K562 (cell line): ENCODE data around the gene KCNJ2. TPM values are rescaled to one million over a fixed set of nuclear protein-coding genes. Genes with fewer than 3 reads are reported as not detected.

ENCODE experiments used
- ATAC-seq: fragments of 200-7000 bp; cut with Tn5 transposase; 3 replicates; pipeline ENCODE4 v1.9.1; 2020; ENCODE audit warnings: moderate library complexity
- BruUV-seq: library from RNA; stranded (reverse); fragments of 400-500 nt; replicated peaks from 2 replicates; lab custom pipeline; 2021; lab: Mats Ljungman, UMichigan
- CTCF ChIA-PET: fragments of 300-600 bp; formaldehyde crosslinking; extraction: SDS; loops from one replicate; lab custom pipeline; 2021; ENCODE audit warnings: low intra/inter-chr PET ratio; lab: Yijun Ruan, JAX
- POLR2A ChIA-PET: fragments of 300-600, 350-650 bp; sonication (Branson Sonifier 250); formaldehyde crosslinking; extraction: SDS; loops from one replicate; lab custom pipeline; 2021; ENCODE audit warnings: antibody characterized with exemption, inconsistent platforms; lab: Yijun Ruan, JAX
- DNase-seq, 4 experiments: peaks; one replicate each; pipeline versions ENCODE4 v3.0.0 to v3.0.0-alpha.2; 2011 to 2018; ENCODE audit warnings: low spot score in 3 of 4, mixed read lengths in 3 of 4; ENCODE audit errors: extremely low read depth in 1 of 4
- FAIRE-seq: peaks from 2 replicates; lab custom pipeline; 2011; peaks lifted over from hg19 to GRCh38; lab: Jason Lieb, UNC
- H2AFZ ChIP-seq: 2 replicates; pipeline ENCODE4 v1.6.0; 2011; ENCODE audit warnings: low read depth, low read length, control low read depth, inconsistent platforms
- H3K27ac ChIP-seq: fragments of 200-600 bp; 3 replicates; pipeline ENCODE4 v1.8.0; 2011; ENCODE audit warnings: low read depth, mild to moderate bottlenecking, control low read depth, inconsistent platforms, low read length, moderate library complexity, mixed read lengths; ENCODE audit errors: extremely low read depth
- H3K27me3 ChIP-seq, 2 experiments: fragments of 300-600 bp in 1 of 2; 2 replicates in 1 of 2; 3 replicates in 1 of 2; pipeline versions ENCODE4 v1.6.0 to v1.8.0; 2011; ENCODE audit warnings: inconsistent platforms in 2 of 2, low read length in 2 of 2, mild to moderate bottlenecking in 1 of 2, mixed read lengths in 1 of 2, moderate library complexity in 1 of 2; ENCODE audit not compliant: control insufficient read depth in 2 of 2, insufficient read depth in 2 of 2
- H3K36me3 ChIP-seq: fragments of 300-600 bp; 3 replicates; pipeline ENCODE4 v1.8.0; 2011; ENCODE audit warnings: mild to moderate bottlenecking, low read length, inconsistent platforms; ENCODE audit not compliant: control insufficient read depth, insufficient read depth
- H3K4me1 ChIP-seq, 2 experiments: fragments of 200-600 bp in 1 of 2; replicated peaks in 1 of 2; 2 replicates in 1 of 2; 3 replicates in 1 of 2; pipeline versions ENCODE4 v1.5.1 to v1.8.0; 2011; ENCODE audit warnings: inconsistent platforms in 2 of 2, low read length in 2 of 2, mild to moderate bottlenecking in 1 of 2, mixed read lengths in 1 of 2, moderate library complexity in 1 of 2; ENCODE audit not compliant: control insufficient read depth in 2 of 2, insufficient read depth in 2 of 2
- H3K4me2 ChIP-seq: 2 replicates; pipeline ENCODE4 v1.6.1; 2011; ENCODE audit warnings: low read length, control low read depth, inconsistent platforms, mixed read lengths; ENCODE audit not compliant: insufficient read depth
- H3K4me3 ChIP-seq: fragments of 200-600 bp; sonication (generic), shearing (Covaris generic); 2 replicates; pipeline ENCODE4 v1.5.1; 2016; ENCODE audit warnings: control low read depth, inconsistent platforms
- H3K79me2 ChIP-seq: fragments of 200-600 bp; 3 replicates; pipeline ENCODE4 v1.8.0; 2011; ENCODE audit warnings: low read length, inconsistent platforms; ENCODE audit not compliant: control insufficient read depth, insufficient read depth
- H3K9ac ChIP-seq, 2 experiments: 2 replicates each; pipeline versions ENCODE4 v1.6.0 to v1.6.1; 2011; ENCODE audit warnings: low read depth in 2 of 2, low read length in 2 of 2, control low read depth in 1 of 2, inconsistent platforms in 1 of 2, mild to moderate bottlenecking in 1 of 2, mixed read lengths in 1 of 2; ENCODE audit not compliant: insufficient read depth in 1 of 2
- H3K9me1 ChIP-seq: one replicate; pipeline ENCODE4 v1.6.0; 2011; ENCODE audit warnings: inconsistent platforms, mild to moderate bottlenecking, low read length, moderate library complexity; ENCODE audit not compliant: control insufficient read depth, insufficient read depth
- H3K9me3 ChIP-seq: replicated peaks from 2 replicates; pipeline ENCODE4 v1.5.1; 2011; ENCODE audit warnings: low read depth, low read length, inconsistent platforms; ENCODE audit not compliant: control insufficient read depth, insufficient read depth
- H4K20me1 ChIP-seq: replicated peaks from 2 replicates; pipeline ENCODE4 v1.6.1; 2011; ENCODE audit warnings: low read length, inconsistent platforms, mixed read lengths; ENCODE audit not compliant: control insufficient read depth, insufficient read depth
- BMI1 ChIP-seq: fragments of 150-350 bp; IDR thresholded peaks from 2 replicates; pipeline ENCODE4 v1.6.1; 2014; ENCODE audit warnings: low read length
- C11orf30 ChIP-seq: fragments of 450-650 bp; IDR thresholded peaks from 2 replicates; pipeline ENCODE4 v1.6.1; 2016; ENCODE audit warnings: low read depth, mild to moderate bottlenecking
- CSDE1 ChIP-seq, 2 experiments: fragments of 450-650 bp; IDR thresholded peaks; 2 replicates each; pipeline ENCODE4 v1.6.1; 2016; ENCODE audit warnings: mild to moderate bottlenecking in 1 of 2
- E2F8 ChIP-seq: fragments of 450-650 bp; IDR thresholded peaks from 2 replicates; pipeline ENCODE4 v1.7.1; 2018; ENCODE audit warnings: mild to moderate bottlenecking, low read depth; ENCODE audit not compliant: partially characterized antibody
- GTF2A2 ChIP-seq: IDR thresholded peaks from 2 replicates; pipeline ENCODE4 v1.6.1; 2016; ENCODE audit warnings: mild to moderate bottlenecking, missing genetic modification characterization, missing compliant biosample characterization
- JUN ChIP-seq, 2 experiments: sonication (generic) in 1 of 2; formaldehyde crosslinking in 1 of 2; IDR thresholded peaks; 2 replicates each; pipeline versions ENCODE4 v1.6.1 to v1.8.0; 2012 to 2022; ENCODE audit warnings: borderline replicate concordance in 2 of 2, mild to moderate bottlenecking in 2 of 2, improper control_type of control experiment in 1 of 2, low read depth in 1 of 2, low read length in 1 of 2, missing genetic modification reagents in 1 of 2
- KLF10 ChIP-seq: fragments of 250-450 bp; sonication (Bioruptor Pico); IDR thresholded peaks from 2 replicates; pipeline ENCODE4 v1.6.1; 2021; ENCODE audit warnings: matching md5 sums
- NR2C1 ChIP-seq, 2 experiments: fragments of 450-650 bp; IDR thresholded peaks; 2 replicates each; pipeline ENCODE4 v1.6.1; 2017; ENCODE audit warnings: mild to moderate bottlenecking in 2 of 2, antibody characterized with exemption in 1 of 2, inconsistent platforms in 1 of 2, missing compliant biosample characterization in 1 of 2, missing genetic modification characterization in 1 of 2
- SRSF9 ChIP-seq: fragments of 200-400 bp; formaldehyde crosslinking; IDR thresholded peaks from 2 replicates; pipeline ENCODE4 v1.6.1; 2017; ENCODE audit warnings: low read depth, low read length, borderline replicate concordance
- VEZF1 ChIP-seq: fragments of 200-800 bp; sonication (Bioruptor generic); IDR thresholded peaks from 2 replicates; pipeline ENCODE4 v1.6.1; 2017; ENCODE audit warnings: missing genetic modification characterization, missing compliant biosample characterization
- ZNF232 ChIP-seq: sonication (generic); formaldehyde crosslinking; IDR thresholded peaks from 2 replicates; pipeline ENCODE4 v1.8.0; 2022; ENCODE audit warnings: mild to moderate bottlenecking, missing genetic modification reagents
- ZNF398 ChIP-seq: fragments of 250-450 bp; sonication (Bioruptor Pico); IDR thresholded peaks from 2 replicates; pipeline ENCODE4 v1.8.0; 2021; ENCODE audit warnings: moderate library complexity, mild to moderate bottlenecking, inconsistent platforms
- ZNF445 ChIP-seq: fragments of 250-450 bp; sonication (Bioruptor Pico); IDR thresholded peaks from 2 replicates; pipeline ENCODE4 v1.4.0; 2020; ENCODE audit warnings: low read depth, mild to moderate bottlenecking, moderate library complexity
- WGBS: fragments of 100-300 bp; shearing (Covaris generic); methylation state at CpG from one replicate; pipeline ENCODE4 v1.1.6; 2016; ENCODE audit warnings: low coverage, mixed read lengths; ENCODE audit not compliant: insufficient coverage; ENCODE audit errors: missing lambda C conversion rate; 5-methylcytosine and 5-hydroxymethylcytosine counted together
- in situ Hi-C: fragments of 300-500 bp; cut with MboI; formaldehyde crosslinking; loops from 4 replicates; pipeline ENCODE4 v1.15.0; 2018; ENCODE audit warnings: inconsistent platforms, mixed read lengths
- intact Hi-C: fragments of 100-400 bp; cut with micrococcal nuclease; formaldehyde crosslinking; loops from 2 replicates; pipeline ENCODE4 v1.14.2; 2022
- polyA plus RNA-seq, 8 experiments: library from polyadenylated mRNA; depleted of rRNA in 4 of 8; stranded (reverse) in 5 of 8; unstranded in 3 of 8; fragments of >200 nt; fragmentation: Nextera tagmentation in 2 of 8; fragmentation: Illumina TruSeq in 1 of 8; extraction: Ambion mirVana in 2 of 8; extraction: Trizol in 1 of 8; gene quantifications; 2 replicates each; pipeline versions ENCODE4 v1.2.1 to v1.2.3, GENCODE V29; 2011 to 2014; ENCODE audit warnings: inconsistent platforms in 1 of 8, missing spikeins in 1 of 8
- total RNA-seq, 7 experiments: library from RNA; depleted of rRNA in 6 of 7; stranded (reverse); fragments of >200 nt in 6 of 7; fragmentation: Illumina TruSeq in 2 of 7; extraction: Trizol in 2 of 7; gene quantifications; 2 replicates each; pipeline versions ENCODE4 v1.2.1 to v1.2.3, GENCODE V29; 2011 to 2021; ENCODE audit warnings: low replicate concordance in 1 of 7
- TF ChIP-seq, protein P1 (sequence below), 2 experiments: fragments of 450-650 bp; IDR thresholded peaks; 2 replicates each; pipeline ENCODE4 v1.6.1; 2016

KCNJ2 gene
- total and polyA plus RNA-seq, 9 of the 15 experiments (the other 6 are each of a cell fraction or from before 2014, with no cell fraction given): not detected

DNA sequence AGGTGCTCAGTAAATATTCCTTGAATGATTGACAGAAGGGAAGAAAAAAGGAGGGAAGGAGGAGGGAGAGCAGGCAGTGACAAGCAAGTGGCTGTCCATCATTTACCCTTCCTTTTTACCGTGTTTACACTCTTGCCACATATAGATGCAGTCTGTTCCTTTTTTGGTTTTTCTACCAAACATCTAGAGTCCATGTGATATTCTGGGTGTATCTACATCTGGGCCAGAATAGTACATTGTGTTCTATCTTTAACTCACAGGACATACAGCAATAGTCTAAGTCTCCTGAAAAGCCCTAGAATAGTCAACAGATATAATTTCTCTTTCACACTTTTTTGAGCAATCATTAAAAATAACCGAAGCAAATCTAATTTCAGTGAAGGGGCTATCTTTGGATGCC is 33.5 kb downstream of the KCNJ2 start (continued):
- TF ChIP-seq VEZF1: no peak
- TF ChIP-seq, protein P1, sequence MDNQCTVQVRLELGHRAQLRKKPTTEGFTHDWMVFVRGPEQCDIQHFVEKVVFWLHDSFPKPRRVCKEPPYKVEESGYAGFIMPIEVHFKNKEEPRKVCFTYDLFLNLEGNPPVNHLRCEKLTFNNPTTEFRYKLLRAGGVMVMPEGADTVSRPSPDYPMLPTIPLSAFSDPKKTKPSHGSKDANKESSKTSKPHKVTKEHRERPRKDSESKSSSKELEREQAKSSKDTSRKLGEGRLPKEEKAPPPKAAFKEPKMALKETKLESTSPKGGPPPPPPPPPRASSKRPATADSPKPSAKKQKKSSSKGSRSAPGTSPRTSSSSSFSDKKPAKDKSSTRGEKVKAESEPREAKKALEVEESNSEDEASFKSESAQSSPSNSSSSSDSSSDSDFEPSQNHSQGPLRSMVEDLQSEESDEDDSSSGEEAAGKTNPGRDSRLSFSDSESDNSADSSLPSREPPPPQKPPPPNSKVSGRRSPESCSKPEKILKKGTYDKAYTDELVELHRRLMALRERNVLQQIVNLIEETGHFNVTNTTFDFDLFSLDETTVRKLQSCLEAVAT (IDR thresholded peaks at IDR 0.05): no peak
- no peak for TF ChIP-seq BMI1
- no peak for TF ChIP-seq GTF2A2 (tag)
- TF ChIP-seq ZNF445 (CRISPR knock-in tag): no peak
- no peak for TF ChIP-seq ZNF232 (CRISPR knock-in tag)

- intact Hi-C loops (no loop called here), in situ Hi-C loops (no loop called here)
- Histone ChIP-seq H3K9me1 (no peaks in the 10 kb centered on the region), H3K27ac (no peak overlapping the region), H2AFZ (no peak overlapping the region), H3K9me3 (no peaks in the 10 kb centered on the region), H3K79me2 (no peaks in the 10 kb centered on the region), H3K27me3 (no peaks in the 10 kb centered on the region), H4K20me1 (no peaks in the 10 kb centered on the region), H3K4me1 (no peaks in the 10 kb centered on the region), H3K36me3 (no peaks in the 10 kb centered on the region), H3K4me2 (no peak overlapping the region), H3K4me3 (no peak overlapping the region), H3K9ac (no peak overlapping the region)
- ChIA-PET POLR2A (no interaction called here), CTCF (no interaction called here)
- ATAC-seq (no peak), FAIRE-seq (no peak), DNase-seq (no peak)
- 7% methylated on average over 3 of the region's 3 CpGs for WGBS
- BruUV-seq: no TSS peak
- TF ChIP-seq SRSF9 (no peak), NR2C1 (IDR thresholded peaks at IDR 0.05) (no peak), NR2C1 (tag; IDR thresholded peaks at IDR 0.05) (no peak), ZNF398 (CRISPR knock-in tag) (no peak), JUN (IDR thresholded peaks at IDR 0.05; ENCODE audit: borderline replicate concordance, low read depth, low read length) (no peak), JUN (CRISPR knock-in tag; IDR thresholded peaks at IDR 0.05; ENCODE audit: borderline replicate concordance) (no peak), KLF10 (no peak), C11orf30 (no peak), CSDE1 (IDR thresholded peaks at IDR 0.05) (no peak), E2F8 (no peak)
These were observed 35.1 kb downstream of the KCNJ2 start for GRCh38 chr17:70204431-70204830.
